ENCODE data around the gene MRPL42.
"Not testable (repeated sequence)": the region's sequence is repeated elsewhere in the genome, so short reads cannot be mapped to it uniquely, and the experiment has no call there.

MRPL42 gene

GRCh38 chr12:93550748-93551611 is 83.7 kb downstream of the MRPL42 start:
- no peak for DNase-seq

- no peak for DNase-seq
Observed at GRCh38 chr12:93552427-93552826, 85.1 kb downstream of the MRPL42 start.

- DNase-seq, result not testable (repeated sequence)
Observed at GRCh38 chr12:93557879-93558278, 90.6 kb downstream of the MRPL42 start.

GRCh38 chr12:93558685-93559084 is 91.4 kb downstream of the MRPL42 start:
- DNase-seq, result not testable (repeated sequence)

GRCh38 chr12:93563807-93564538 is 96.7 kb downstream of the MRPL42 start:
- DNase-seq, result no peak

- no peak for DNase-seq
Observed at GRCh38 chr12:93565760-93566159, 98.4 kb downstream of the MRPL42 start.

Data from stimulated activated naive CD4-positive, alpha-beta T cell (primary cell).